Measurements from ENCODE around the gene CLCA2. TPM values are rescaled to one million over a fixed set of nuclear protein-coding genes. Genes with fewer than 3 reads are reported as not detected.

The CLCA2 gene
- total RNA-seq, 1 experiment from 2014 or later: not detected

GRCh38 chr1:86429835-86430234 is 5.9 kb downstream of the CLCA2 start:
- Histone ChIP-seq H3K9me3 (ENCODE audit: control insufficient read depth, low read depth, low read length) (no peaks in the 10 kb centered on the region), H2BK120ac (ENCODE audit: low read depth, low read length, poor library complexity, severe bottlenecking) (no peak overlapping the region), H4K5ac (ENCODE audit: insufficient read length, low read depth, low read length) (no peak overlapping the region), H4K8ac (replicated peaks; ENCODE audit: insufficient read length, low read depth, low read length) (no peak overlapping the region), H3K79me1 (ENCODE audit: insufficient read depth, low read depth, low read length, poor library complexity, severe bottlenecking) (no peaks in the 10 kb centered on the region), H3K14ac (ENCODE audit: insufficient read depth, low read length) (no peak overlapping the region), H2AK5ac (ENCODE audit: insufficient read length, low read length) (no peak overlapping the region), H3K27ac (ENCODE audit: insufficient read length, low read depth, low read length) (no peak overlapping the region), H2BK20ac (ENCODE audit: low read depth, low read length, poor library complexity, severe bottlenecking) (no peak overlapping the region), H3K4ac (ENCODE audit: low read depth, low read length) (no peak overlapping the region), H4K91ac (ENCODE audit: insufficient read length, low read depth, low read length) (no peak overlapping the region), H3K9ac (ENCODE audit: extremely low read depth, insufficient read length, low read length) (no peak overlapping the region), H2AFZ (ENCODE audit: low read length) (no peak overlapping the region), H2BK5ac (ENCODE audit: insufficient read length, low read length) (no peak overlapping the region), H3K4me1 (ENCODE audit: insufficient read depth, low read length) (no peaks in the 10 kb centered on the region), H3K56ac (ENCODE audit: insufficient read length, low read depth, low read length) (no peak overlapping the region), H3K4me2 (ENCODE audit: insufficient read depth, insufficient read length, low read length) (no peak overlapping the region), H3K23ac (ENCODE audit: insufficient read length, low read depth, low read length) (no peak overlapping the region), H3T11ph (ENCODE audit: low read length) (no peak overlapping the region), H3K79me2 (ENCODE audit: insufficient read depth, low read length) (no peaks in the 10 kb centered on the region), H2BK12ac (ENCODE audit: insufficient read length, low read depth, low read length) (no peak overlapping the region), H4K20me1 (ENCODE audit: control insufficient read depth, insufficient read depth, insufficient read length) (no peaks in the 10 kb centered on the region), H3K23me2 (ENCODE audit: insufficient read length, low read depth, low read length, poor library complexity, severe bottlenecking) (no peaks in the 10 kb centered on the region), H2BK15ac (ENCODE audit: low read depth, low read length) (no peak overlapping the region), H3K27me3 (ENCODE audit: insufficient read depth, low read length) (no peaks in the 10 kb centered on the region), H3K18ac (ENCODE audit: insufficient read length, low read depth, low read length) (no peak overlapping the region)
- Mint-ChIP-seq H3K9me3 (no peaks in the 10 kb centered on the region), H3K4me3 (no peak overlapping the region), H3K36me3 (ENCODE audit: insufficient read depth in 1 of 3, low read depth in 3 of 3) (no peaks in the 10 kb centered on the region), H3K27ac (no peak overlapping the region), H3K4me1 (no peaks in the 10 kb centered on the region), H3K27me3 (ENCODE audit: low read depth) (no peaks in the 10 kb centered on the region; the same call in 1 of the 2 replicates)
- no CpG with 5 or more reads among the region's 3 CpGs for WGBS (ENCODE audit: extremely low coverage, insufficient read length, low lambda C conversion rate)
- DNase-seq: no peak
- no peak for TF ChIP-seq CTCF (conservative IDR thresholded peaks at IDR 0.05)

Data from H9 (cell line).